NCI-H2227 (cell line): Measurements from ENCODE around the gene CD44.
"Not testable (repeated sequence)": the region's sequence is repeated elsewhere in the genome, so short reads cannot be mapped to it uniquely, and the experiment has no call there.

Experiments used
- DNase-seq: peaks from one replicate; lab custom pipeline; 2025; ENCODE audit not compliant: unreplicated experiment; lab: John Stamatoyannopoulos, UW

Gene CD44

GRCh38 chr11:35138943-35139721 is at the start of gene CD44:
Gene CD44, plus strand, starts transcription at chr11:35139171. Its CDS starts 133 bp downstream, at chr11:35139304.
- DNase-seq: peak; percentile 32

- no peak for DNase-seq
These were observed 49.3 kb upstream of the CD44 start for GRCh38 chr11:35089666-35090065.

- no peak for DNase-seq
These were observed 48.8 kb upstream of the CD44 start for GRCh38 chr11:35090125-35090524.

- DNase-seq: not testable (repeated sequence)
These were observed 48.0 kb upstream of the CD44 start for GRCh38 chr11:35090991-35091390.

- no peak for DNase-seq
These were observed 42.2 kb upstream of the CD44 start for GRCh38 chr11:35096723-35097122.

GRCh38 chr11:35097814-35098455 is 41.0 kb upstream of the CD44 start:
- no peak for DNase-seq

- no peak for DNase-seq
These were observed 40.1 kb upstream of the CD44 start for GRCh38 chr11:35098855-35099254.

- no peak for DNase-seq
These were observed 39.5 kb upstream of the CD44 start for GRCh38 chr11:35099278-35100012.

GRCh38 chr11:35100013-35100383 is 39.0 kb upstream of the CD44 start:
- no peak for DNase-seq

GRCh38 chr11:35101223-35101622 is 37.7 kb upstream of the CD44 start:
- no peak for DNase-seq

GRCh38 chr11:35102267-35102666 is 36.7 kb upstream of the CD44 start:
- no peak for DNase-seq

GRCh38 chr11:35103366-35104208 is 35.4 kb upstream of the CD44 start:
- no peak for DNase-seq

- DNase-seq: no peak
These were observed 34.3 kb upstream of the CD44 start for GRCh38 chr11:35104655-35105054.

GRCh38 chr11:35105319-35106079 is 33.5 kb upstream of the CD44 start:
- no peak for DNase-seq

- no peak for DNase-seq
These were observed 32.4 kb upstream of the CD44 start for GRCh38 chr11:35106595-35106994.

GRCh38 chr11:35107861-35108260 is 31.1 kb upstream of the CD44 start:
- DNase-seq: no peak

- not testable (repeated sequence) for DNase-seq
These were observed 30.6 kb upstream of the CD44 start for GRCh38 chr11:35108336-35108735.

- DNase-seq: no peak
These were observed 29.9 kb upstream of the CD44 start for GRCh38 chr11:35109041-35109440.

- no peak for DNase-seq
These were observed 29.1 kb upstream of the CD44 start for GRCh38 chr11:35109827-35110226.
